ENCODE measurements around the gene KPNA6. TPM values are rescaled to one million over a fixed set of nuclear protein-coding genes. Genes with fewer than 3 reads are reported as not detected.
"Not testable (repeated sequence)": the region's sequence is repeated elsewhere in the genome, so short reads cannot be mapped to it uniquely, and the experiment has no call there.

KPNA6 gene
- total RNA-seq, 1 donor from 2014 or later, result 24.2 TPM

- FAIRE-seq, result no peak
- H3K4me3 ChIP-seq (ENCODE audit: low read depth, low read length), result no peak overlapping the region
- DNase-seq (ENCODE audit: low read depth), result no peak
- peaks cover 1% of the 10 kb centered on the region for H3K36me3 ChIP-seq (ENCODE audit: control insufficient read depth, insufficient read depth, low read length)
- H3K27me3 ChIP-seq (ENCODE audit: control insufficient read depth, insufficient read depth, low read length), result no peaks in the 10 kb centered on the region
- TF ChIP-seq CTCF (IDR thresholded peaks at IDR 0.05; ENCODE audit: insufficient read depth, low read length, severe bottlenecking), result no peak
Observed at GRCh38 chr1:32127409-32128198, 19.7 kb downstream of the KPNA6 start.

- Histone ChIP-seq H3K36me3 (ENCODE audit: control insufficient read depth, insufficient read depth, low read length) (peaks cover 1% of the 10 kb centered on the region), H3K4me3 (ENCODE audit: low read depth, low read length) (no peak overlapping the region), H3K27me3 (ENCODE audit: control insufficient read depth, insufficient read depth, low read length) (no peaks in the 10 kb centered on the region)
- TF ChIP-seq CTCF (IDR thresholded peaks at IDR 0.05; ENCODE audit: insufficient read depth, low read length, severe bottlenecking), result no peak
- no peak for DNase-seq (ENCODE audit: low read depth)
- FAIRE-seq, result no peak
Observed at GRCh38 chr1:32128479-32128878, 20.6 kb downstream of the KPNA6 start.

GRCh38 chr1:32128964-32129363, 21.1 kb downstream of the KPNA6 start:
- TF ChIP-seq CTCF (IDR thresholded peaks at IDR 0.05; ENCODE audit: insufficient read depth, low read length, severe bottlenecking), result no peak
- DNase-seq (ENCODE audit: low read depth), result no peak
- FAIRE-seq, result no peak
- Histone ChIP-seq H3K36me3 (ENCODE audit: control insufficient read depth, insufficient read depth, low read length) (peaks cover 1% of the 10 kb centered on the region), H3K4me3 (ENCODE audit: low read depth, low read length) (no peak overlapping the region), H3K27me3 (ENCODE audit: control insufficient read depth, insufficient read depth, low read length) (no peaks in the 10 kb centered on the region)

- H3K27me3 ChIP-seq (ENCODE audit: control insufficient read depth, insufficient read depth, low read length); DNase-seq (ENCODE audit: low read depth); FAIRE-seq; H3K4me3 ChIP-seq (ENCODE audit: low read depth, low read length); H3K36me3 ChIP-seq (ENCODE audit: control insufficient read depth, insufficient read depth, low read length): not testable (repeated sequence)
Observed at GRCh38 chr1:32133950-32134280, 26.1 kb downstream of the KPNA6 start.

GRCh38 chr1:32137111-32137510, 29.3 kb downstream of the KPNA6 start:
- Histone ChIP-seq H3K4me3 (ENCODE audit: low read depth, low read length) (no peak overlapping the region), H3K27me3 (ENCODE audit: control insufficient read depth, insufficient read depth, low read length) (no peaks in the 10 kb centered on the region), H3K36me3 (ENCODE audit: control insufficient read depth, insufficient read depth, low read length) (no peaks in the 10 kb centered on the region)
- no peak for TF ChIP-seq CTCF (IDR thresholded peaks at IDR 0.05; ENCODE audit: insufficient read depth, low read length, severe bottlenecking)
- FAIRE-seq (no peak), DNase-seq (ENCODE audit: low read depth) (no peak)

GRCh38 chr1:32138965-32139364, 31.1 kb downstream of the KPNA6 start:
- no peak overlapping the region for H3K4me3 ChIP-seq (ENCODE audit: low read depth, low read length)
- no peak for TF ChIP-seq CTCF (IDR thresholded peaks at IDR 0.05; ENCODE audit: insufficient read depth, low read length, severe bottlenecking)
- no peaks in the 10 kb centered on the region for H3K27me3 ChIP-seq (ENCODE audit: control insufficient read depth, insufficient read depth, low read length)
- no peak for FAIRE-seq
- no peaks in the 10 kb centered on the region for H3K36me3 ChIP-seq (ENCODE audit: control insufficient read depth, insufficient read depth, low read length)
- DNase-seq (ENCODE audit: low read depth), result peak; percentile 80

Data from bronchial epithelial cell (primary cell).